Esophagus (tissue), 2 donors: ENCODE data around the gene CNOT4. TPM values are rescaled to one million over a fixed set of nuclear protein-coding genes. Genes with fewer than 3 reads are reported as not detected.
"Not testable (repeated sequence)": the region's sequence is repeated elsewhere in the genome, so short reads cannot be mapped to it uniquely, and the experiment has no call there.

ENCODE experiments used
- H3K27ac ChIP-seq, 2 donors: one replicate each; pipeline ENCODE4 v1.5.1; 2013; ENCODE audit warnings: low read depth in 2 of 2, mild to moderate bottlenecking in 2 of 2, inconsistent platforms in 1 of 2, low read length in 1 of 2, moderate library complexity in 1 of 2
- H3K27me3 ChIP-seq, 2 donors: one replicate each; pipeline ENCODE4 v1.6.1; 2013; ENCODE audit warnings: low read length in 2 of 2, control low read depth in 1 of 2, mild to moderate bottlenecking in 1 of 2; ENCODE audit not compliant: insufficient read depth in 2 of 2, control insufficient read depth in 1 of 2
- H3K36me3 ChIP-seq, 2 donors: one replicate each; pipeline ENCODE4 v1.6.1; 2013; ENCODE audit warnings: low read length in 1 of 2; ENCODE audit not compliant: control insufficient read depth in 2 of 2, insufficient read depth in 2 of 2
- H3K4me1 ChIP-seq, 2 donors: one replicate each; pipeline ENCODE4 v1.6.1; 2013; ENCODE audit warnings: low read length in 1 of 2; ENCODE audit not compliant: control insufficient read depth in 2 of 2, insufficient read depth in 2 of 2
- H3K4me3 ChIP-seq, 2 donors: one replicate each; pipeline ENCODE4 v1.5.1; 2013; ENCODE audit warnings: low read length in 2 of 2, mild to moderate bottlenecking in 2 of 2, low read depth in 1 of 2, moderate library complexity in 1 of 2
- H3K9me3 ChIP-seq, 2 donors: one replicate each; pipeline ENCODE4 v1.6.1; 2013; ENCODE audit warnings: mild to moderate bottlenecking in 2 of 2, low read depth in 1 of 2, low read length in 1 of 2, moderate library complexity in 1 of 2; ENCODE audit not compliant: control insufficient read depth in 2 of 2, insufficient read depth in 1 of 2
- WGBS, 2 donors: extraction: QIAGEN DNeasy Blood & Tissue Kit; methylation state at CpG; one replicate each; pipeline ENCODE4 v1.1.7; 2013; 5-methylcytosine and 5-hydroxymethylcytosine counted together
- polyA plus RNA-seq, 2 donors: library from polyadenylated mRNA; stranded (reverse); fragments of 200-250 nt; gene quantifications; one replicate each; pipeline ENCODE4 v1.2.3, GENCODE V29; 2013
- donor health status: healthy with polysubstance abuse.
- donor health status: Bipolar disorder and iron deficiency.

Gene CNOT4
- polyA plus RNA-seq, 2 donors, result 5.2 to 6.9 TPM

DNA sequence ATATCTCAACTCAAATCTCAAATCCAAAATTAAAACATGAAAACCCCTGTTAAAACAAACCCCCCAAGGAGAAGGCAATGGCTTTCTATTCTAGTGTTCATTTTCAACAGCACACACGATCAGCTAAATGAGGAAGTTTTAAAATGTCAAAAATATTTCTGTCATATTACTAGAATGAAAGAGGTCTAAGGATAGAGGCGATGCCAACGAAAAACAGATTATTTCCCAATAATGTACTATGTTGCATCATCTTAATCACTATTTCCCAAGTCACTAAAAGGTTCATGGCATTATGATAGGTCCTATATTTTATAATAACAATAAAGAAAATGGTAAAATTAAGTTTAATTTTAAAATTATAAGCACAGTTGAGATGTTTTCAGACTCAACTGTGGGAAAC, 10.1 kb downstream of the CNOT4 start:
- H3K27ac ChIP-seq, result no peak overlapping the region
- no peak overlapping the region for H3K4me3 ChIP-seq
- WGBS, 2 donors, result 64 to 70% methylated on average over 3 of the region's 3 CpGs
- no peaks in the 10 kb centered on the region for H3K27me3 ChIP-seq
- no peaks in the 10 kb centered on the region for H3K9me3 ChIP-seq
- H3K4me1 ChIP-seq, result no peaks in the 10 kb centered on the region
- H3K36me3 ChIP-seq, result no peaks in the 10 kb centered on the region

DNA sequence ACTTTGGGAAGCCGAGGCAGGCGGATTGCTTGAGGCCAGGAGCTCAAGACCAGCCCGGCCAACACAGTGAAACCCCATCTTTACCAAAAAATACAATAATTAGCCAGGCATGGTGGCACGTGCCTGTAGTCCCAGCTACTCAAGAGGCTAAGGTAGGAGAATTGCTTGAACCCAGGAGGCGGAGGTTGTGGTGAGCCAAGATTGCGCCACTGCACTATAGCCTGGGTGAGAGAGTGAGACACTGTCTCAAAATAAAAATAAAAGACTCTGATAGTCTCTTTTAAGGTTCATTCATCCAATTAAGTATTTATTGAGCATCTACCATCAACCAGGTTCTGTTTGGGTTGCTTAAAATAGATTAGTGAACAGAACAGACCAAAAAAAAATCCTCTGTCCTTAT, 12.7 kb downstream of the CNOT4 start:
- 89 to 97% methylated on average over 6 of the region's 6 CpGs for WGBS, 2 donors
- not testable (repeated sequence) for H3K36me3 ChIP-seq, H3K4me3 ChIP-seq, H3K27me3 ChIP-seq, H3K27ac ChIP-seq, H3K9me3 ChIP-seq, H3K4me1 ChIP-seq

DNA sequence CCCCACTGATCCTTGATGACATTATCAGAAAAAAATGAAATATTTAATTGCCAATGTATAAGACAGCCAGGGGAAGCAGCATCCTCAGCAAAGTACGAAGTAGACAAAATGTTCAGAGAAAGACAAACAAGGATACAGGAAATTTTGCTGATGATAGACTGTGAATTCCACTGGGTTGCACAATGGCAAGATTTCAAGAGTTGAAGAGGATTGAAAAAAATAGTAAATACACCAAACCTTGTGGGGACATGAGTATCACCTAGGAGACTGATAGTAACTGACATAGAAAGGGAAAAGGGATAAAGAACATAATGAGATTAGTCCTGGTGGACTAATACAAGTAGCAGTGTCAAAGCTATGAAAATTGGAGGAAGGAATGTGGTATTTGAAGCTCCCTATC, 16.5 kb downstream of the CNOT4 start:
- WGBS, 2 donors, result 89 to 97% methylated on average over 1 of the region's 1 CpG
- no peak overlapping the region for H3K27ac ChIP-seq
- no peaks in the 10 kb centered on the region for H3K36me3 ChIP-seq
- H3K4me1 ChIP-seq, result no peaks in the 10 kb centered on the region
- H3K9me3 ChIP-seq, result no peaks in the 10 kb centered on the region
- H3K27me3 ChIP-seq, result no peaks in the 10 kb centered on the region
- no peak overlapping the region for H3K4me3 ChIP-seq

DNA sequence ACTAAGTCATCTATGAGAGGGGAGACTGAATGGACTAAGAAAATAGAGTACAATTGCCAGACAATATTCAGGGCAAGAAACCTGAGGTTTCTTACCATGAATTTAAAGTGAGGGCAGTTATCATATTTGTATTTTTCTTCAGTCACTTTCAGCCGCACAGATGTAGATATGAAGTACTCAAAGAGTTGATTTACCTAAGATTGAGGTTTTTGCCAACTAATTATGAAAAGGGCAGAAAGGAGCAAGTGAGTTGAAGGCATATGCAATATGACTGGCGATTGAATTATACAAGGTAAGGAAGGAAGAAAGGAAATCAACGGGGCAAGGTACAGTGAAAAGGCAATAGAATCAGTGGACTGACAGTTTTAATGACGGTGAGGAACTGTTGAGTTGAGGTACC, 17.8 kb downstream of the CNOT4 start:
- Histone ChIP-seq H3K27ac (no peak overlapping the region), H3K36me3 (no peaks in the 10 kb centered on the region), H3K27me3 (no peaks in the 10 kb centered on the region), H3K4me1 (no peaks in the 10 kb centered on the region), H3K4me3 (no peak overlapping the region), H3K9me3 (no peaks in the 10 kb centered on the region)
- WGBS, 2 donors, result 83 to 93% methylated on average over 4 of the region's 4 CpGs

DNA sequence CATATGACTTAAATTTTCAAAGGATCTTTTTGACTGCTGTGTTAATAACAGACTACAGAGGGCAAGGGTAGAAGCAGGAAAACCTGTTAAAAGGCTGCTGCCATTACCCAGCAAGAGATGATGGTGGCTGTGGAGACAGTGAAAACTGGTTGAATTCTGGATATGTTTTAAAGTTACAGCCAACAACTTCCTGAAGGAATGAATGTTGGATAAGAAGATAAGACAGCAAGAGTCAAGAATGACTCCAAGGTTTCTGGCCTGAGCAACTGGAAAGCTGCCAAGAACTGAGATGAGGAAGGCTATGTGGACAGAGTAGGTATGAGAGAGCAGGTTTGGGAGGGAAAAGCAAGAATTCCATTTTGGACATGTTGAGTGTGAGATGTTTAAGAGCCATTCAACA, 19.1 kb downstream of the CNOT4 start:
- H3K27me3 ChIP-seq, result no peaks in the 10 kb centered on the region
- no peaks in the 10 kb centered on the region for H3K36me3 ChIP-seq
- no peaks in the 10 kb centered on the region for H3K9me3 ChIP-seq
- H3K4me3 ChIP-seq, result no peak overlapping the region
- H3K27ac ChIP-seq, result no peak overlapping the region
- no peaks in the 10 kb centered on the region for H3K4me1 ChIP-seq

DNA sequence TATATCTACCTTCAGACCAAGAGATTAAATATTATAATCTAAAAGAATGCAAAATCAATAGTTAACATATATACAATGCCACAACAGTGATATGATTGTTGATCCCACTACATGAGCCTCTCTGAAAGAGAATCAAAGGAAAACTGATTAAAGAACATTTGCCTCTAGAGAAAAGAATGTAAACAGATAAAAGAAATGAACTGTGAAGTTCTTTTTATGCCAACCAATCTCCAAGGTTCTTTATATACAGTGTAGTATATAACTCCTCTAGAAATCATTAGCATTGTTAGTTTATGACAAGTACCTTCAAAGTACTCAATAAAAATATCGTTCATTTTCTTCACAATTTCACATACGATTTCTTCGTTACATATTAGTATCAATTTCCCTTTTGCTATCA, 20.1 kb downstream of the CNOT4 start:
- H3K36me3 ChIP-seq, result no peaks in the 10 kb centered on the region
- no peaks in the 10 kb centered on the region for H3K9me3 ChIP-seq
- no peaks in the 10 kb centered on the region for H3K27me3 ChIP-seq
- no peak overlapping the region for H3K27ac ChIP-seq
- no peaks in the 10 kb centered on the region for H3K4me1 ChIP-seq
- no peak overlapping the region for H3K4me3 ChIP-seq
- whole genome bisulfite sequencing, 2 donors, result 78 to 86% methylated on average over 3 of the region's 3 CpGs

DNA sequence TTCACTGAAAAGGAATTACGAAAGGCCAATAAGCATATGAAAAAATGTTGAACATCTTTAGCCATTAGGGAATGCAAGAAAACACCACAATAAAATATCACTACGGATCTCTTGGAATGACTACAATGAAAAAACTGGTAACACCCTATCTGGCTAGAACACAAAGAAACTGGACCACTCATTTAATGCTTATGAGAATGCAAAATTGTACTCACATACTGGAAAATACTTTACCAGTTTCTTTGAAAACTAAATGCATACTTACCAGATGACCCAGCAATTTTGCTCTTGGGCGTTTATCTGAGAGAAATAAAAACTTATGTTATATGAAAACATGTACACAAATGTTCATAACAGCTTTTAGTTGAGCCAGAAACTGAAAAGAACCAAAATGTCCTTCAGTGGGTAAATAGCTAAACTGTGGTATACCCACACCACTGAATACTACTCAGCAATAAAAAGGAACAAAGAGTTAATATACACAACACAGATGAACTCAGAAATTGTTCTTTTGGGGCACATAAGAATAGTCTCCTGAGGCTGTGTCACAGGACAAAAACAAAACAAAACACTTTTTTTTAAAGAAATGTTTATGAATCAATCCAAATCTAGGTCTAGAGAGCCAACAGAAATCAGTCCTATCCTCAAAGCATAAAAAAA, 23.5 kb downstream of the CNOT4 start:
- 62 to 70% methylated on average over 3 of the region's 3 CpGs for WGBS, 2 donors
- H3K27ac ChIP-seq, result no peak overlapping the region
- H3K4me1 ChIP-seq, result no peaks in the 10 kb centered on the region
- H3K4me3 ChIP-seq, result no peak overlapping the region
- no peaks in the 10 kb centered on the region for H3K9me3 ChIP-seq
- no peaks in the 10 kb centered on the region for H3K36me3 ChIP-seq
- H3K27me3 ChIP-seq, result no peaks in the 10 kb centered on the region

DNA sequence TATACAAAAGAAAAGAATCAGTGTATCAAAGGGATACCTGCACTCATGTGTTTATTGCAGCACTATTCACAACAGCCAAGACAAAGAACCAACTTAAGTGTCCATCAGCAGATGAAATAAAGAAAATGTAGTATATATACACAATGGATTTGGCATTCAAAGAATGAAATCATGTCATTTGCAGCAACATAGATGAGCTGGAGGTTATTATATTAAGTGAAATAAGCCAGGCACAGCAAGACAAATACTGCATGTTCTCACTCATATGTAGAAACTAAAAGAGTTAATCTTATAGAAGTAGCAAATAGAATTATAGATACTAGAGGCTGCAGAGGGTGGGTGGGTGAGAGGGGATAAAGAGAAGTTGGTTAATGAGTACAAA, 28.3 kb downstream of the CNOT4 start:
- Histone ChIP-seq H3K9me3 (no peaks in the 10 kb centered on the region), H3K4me1 (no peaks in the 10 kb centered on the region), H3K27ac (no peak overlapping the region), H3K27me3 (no peaks in the 10 kb centered on the region), H3K4me3 (no peak overlapping the region), H3K36me3 (no peaks in the 10 kb centered on the region)

DNA sequence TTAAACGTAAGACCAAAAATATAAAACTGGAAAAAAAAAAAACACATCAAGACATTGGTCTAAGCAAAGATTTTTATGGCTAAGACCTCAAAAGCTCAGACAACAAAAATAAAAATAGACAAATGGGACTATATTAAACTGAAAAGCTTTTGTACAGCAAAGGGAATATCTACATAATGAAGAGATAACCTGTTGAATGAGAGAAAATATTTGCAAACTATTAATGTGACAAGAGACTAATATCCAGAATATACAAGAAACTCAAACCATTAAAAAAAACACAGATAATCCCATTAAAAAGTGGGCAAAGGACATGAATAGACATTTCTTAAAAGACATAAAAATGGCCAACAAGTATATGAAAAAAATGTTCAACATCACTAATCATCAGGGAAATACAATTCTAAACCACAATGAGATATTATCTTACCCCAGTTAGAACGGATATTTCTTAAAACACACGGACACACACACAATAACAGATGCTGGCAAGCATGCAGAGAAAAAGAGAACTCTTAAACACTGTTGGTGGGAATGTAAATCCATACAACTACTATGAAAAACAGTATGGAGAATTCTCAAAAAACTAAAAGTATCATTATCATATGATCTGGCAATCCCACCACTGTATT, 28.8 kb downstream of the CNOT4 start:
- Histone ChIP-seq H3K27ac (no peak overlapping the region), H3K9me3 (no peaks in the 10 kb centered on the region), H3K27me3 (no peaks in the 10 kb centered on the region), H3K4me1 (no peaks in the 10 kb centered on the region), H3K4me3 (no peak overlapping the region), H3K36me3 (no peaks in the 10 kb centered on the region)
- WGBS, 2 donors, result 69 to 75% methylated on average over 3 of the region's 3 CpGs

DNA sequence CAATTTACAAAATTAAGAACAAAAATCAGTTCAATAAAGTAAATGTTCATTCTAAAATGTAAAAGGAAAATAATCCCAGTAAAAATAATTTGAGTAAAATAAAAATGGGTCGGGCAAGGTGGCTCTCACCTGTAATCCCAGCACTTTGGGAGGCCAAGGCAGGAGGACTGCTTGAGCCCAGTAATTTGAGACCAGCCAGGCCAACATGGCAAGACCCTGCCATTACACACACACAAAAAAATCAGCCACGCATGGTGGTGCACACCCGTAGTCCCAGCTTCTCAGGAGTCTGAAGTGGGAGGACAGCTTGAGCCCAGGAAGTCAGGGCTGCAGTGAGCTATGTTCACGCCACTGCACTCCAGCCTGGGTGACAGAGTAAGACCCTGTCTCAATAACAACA, 34.4 kb downstream of the CNOT4 start:
- H3K36me3 ChIP-seq, result no peaks in the 10 kb centered on the region
- H3K4me1 ChIP-seq, result peaks cover 0 to 4% of the 10 kb centered on the region in 2 donors
- H3K27ac ChIP-seq, result no peak overlapping the region
- WGBS, 2 donors, result 97 to 98% methylated on average over 4 of the region's 4 CpGs
- no peaks in the 10 kb centered on the region for H3K27me3 ChIP-seq
- H3K9me3 ChIP-seq, result no peaks in the 10 kb centered on the region
- no peak overlapping the region for H3K4me3 ChIP-seq
